LNCAP (cell line): Measurements from ENCODE around the gene FZR1.

Experiments used
- TF ChIP-seq, protein P1 (sequence below): fragments of 450-650 bp; IDR thresholded peaks from 2 replicates; pipeline ENCODE4 v1.5.1; 2017; ENCODE audit warnings: mild to moderate bottlenecking

Gene FZR1

DNA sequence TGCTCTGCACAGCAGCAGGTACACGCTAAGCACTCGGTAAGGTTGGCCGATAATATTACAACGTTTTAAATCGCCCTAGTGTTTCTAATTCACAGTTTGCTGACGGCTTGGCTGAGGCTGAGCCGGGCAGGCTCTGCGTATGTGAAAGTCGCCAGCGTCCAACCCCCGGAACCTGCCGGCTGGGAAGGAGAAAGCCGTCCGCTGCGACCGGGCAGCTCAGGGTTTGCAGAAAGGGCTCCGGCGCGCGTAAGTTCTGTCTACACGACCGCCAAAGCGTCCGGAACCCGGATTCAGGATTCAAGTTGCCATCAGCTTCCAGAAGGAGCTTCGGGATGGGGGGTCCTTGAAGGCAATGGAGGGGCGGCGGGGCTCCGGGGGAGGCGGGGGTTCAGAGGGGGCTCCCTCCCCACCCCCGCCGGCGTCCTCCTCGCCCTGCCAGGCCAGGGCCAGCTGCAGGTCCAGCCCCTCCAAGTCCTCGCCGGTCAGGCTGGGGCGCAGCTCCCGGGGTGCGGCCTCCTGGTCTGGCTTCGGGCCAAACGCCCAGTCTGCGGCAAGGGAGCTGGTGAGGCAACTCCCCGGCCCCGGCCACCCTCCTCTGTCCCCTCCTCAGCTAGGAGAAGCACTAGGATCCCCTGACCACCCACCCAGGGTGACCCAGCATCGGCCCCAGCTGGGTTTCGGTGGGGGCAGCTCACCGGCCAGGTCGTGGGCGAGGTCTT, 23.4 kb upstream of the FZR1 start:
- TF ChIP-seq, protein P1, sequence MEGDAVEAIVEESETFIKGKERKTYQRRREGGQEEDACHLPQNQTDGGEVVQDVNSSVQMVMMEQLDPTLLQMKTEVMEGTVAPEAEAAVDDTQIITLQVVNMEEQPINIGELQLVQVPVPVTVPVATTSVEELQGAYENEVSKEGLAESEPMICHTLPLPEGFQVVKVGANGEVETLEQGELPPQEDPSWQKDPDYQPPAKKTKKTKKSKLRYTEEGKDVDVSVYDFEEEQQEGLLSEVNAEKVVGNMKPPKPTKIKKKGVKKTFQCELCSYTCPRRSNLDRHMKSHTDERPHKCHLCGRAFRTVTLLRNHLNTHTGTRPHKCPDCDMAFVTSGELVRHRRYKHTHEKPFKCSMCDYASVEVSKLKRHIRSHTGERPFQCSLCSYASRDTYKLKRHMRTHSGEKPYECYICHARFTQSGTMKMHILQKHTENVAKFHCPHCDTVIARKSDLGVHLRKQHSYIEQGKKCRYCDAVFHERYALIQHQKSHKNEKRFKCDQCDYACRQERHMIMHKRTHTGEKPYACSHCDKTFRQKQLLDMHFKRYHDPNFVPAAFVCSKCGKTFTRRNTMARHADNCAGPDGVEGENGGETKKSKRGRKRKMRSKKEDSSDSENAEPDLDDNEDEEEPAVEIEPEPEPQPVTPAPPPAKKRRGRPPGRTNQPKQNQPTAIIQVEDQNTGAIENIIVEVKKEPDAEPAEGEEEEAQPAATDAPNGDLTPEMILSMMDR: no peak

DNA sequence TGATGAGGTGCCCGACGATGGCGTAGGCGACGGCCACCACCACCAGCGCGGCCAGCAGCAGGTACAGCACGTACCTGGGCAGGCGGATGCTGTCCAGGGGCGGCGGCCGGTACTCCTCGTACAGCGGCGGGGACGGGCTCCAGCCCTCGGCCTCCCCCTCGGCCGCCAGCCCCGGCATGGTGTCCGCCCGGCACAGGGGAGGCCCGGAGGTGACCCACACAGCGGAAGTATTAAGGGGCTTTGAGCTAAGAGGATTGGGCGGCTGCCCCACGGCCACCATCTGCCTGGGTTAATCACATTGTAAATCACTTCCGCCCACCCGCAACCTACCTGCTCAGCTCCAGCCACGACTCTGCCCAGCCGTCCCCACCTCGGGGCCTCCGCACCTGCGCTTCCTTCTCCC, 22.9 kb upstream of the FZR1 start, which contains the start of gene SMIM44:
Gene SMIM44 (minus strand): TSS at position 216 of the 403 bp plus-strand sequence. CDS start 38 bp downstream, at position 178.
- TF ChIP-seq, protein P1: no peak

DNA sequence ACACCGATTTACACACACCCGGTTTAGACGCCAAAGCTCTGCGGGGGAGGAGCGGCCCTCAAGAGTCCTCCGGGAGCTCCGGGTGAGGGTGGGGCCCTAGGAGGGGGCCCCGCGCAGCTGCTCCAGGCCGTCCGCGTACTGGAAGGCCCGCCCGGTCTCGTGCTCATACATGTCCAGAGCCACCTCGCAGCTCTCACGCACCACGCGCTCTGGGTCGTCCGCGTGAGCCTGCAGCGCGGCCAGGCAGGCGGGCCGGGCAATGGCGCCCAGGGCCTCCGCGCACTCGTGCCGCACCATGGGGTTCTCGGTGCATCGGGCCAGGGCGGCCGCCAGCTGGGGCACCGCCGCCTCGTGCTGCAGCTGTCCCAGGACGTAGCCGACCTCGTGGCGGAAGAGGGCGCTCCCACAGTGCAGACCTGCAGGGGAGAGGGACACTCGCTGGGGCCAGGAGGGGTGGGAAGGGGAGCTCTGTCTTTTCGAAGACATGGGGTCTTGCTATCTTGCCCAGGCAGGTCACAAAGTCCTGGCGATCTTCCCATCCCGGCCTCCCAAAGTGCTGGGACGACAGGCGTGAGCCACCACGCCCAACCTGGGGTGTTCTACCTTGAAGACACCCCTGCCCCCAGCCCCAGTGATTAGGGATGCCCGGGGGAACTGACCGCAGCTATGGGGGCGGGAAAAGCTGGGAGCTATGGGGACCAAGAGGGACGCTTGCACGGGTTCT, 14.6 kb upstream of the FZR1 start:
- TF ChIP-seq, protein P1: no peak

DNA sequence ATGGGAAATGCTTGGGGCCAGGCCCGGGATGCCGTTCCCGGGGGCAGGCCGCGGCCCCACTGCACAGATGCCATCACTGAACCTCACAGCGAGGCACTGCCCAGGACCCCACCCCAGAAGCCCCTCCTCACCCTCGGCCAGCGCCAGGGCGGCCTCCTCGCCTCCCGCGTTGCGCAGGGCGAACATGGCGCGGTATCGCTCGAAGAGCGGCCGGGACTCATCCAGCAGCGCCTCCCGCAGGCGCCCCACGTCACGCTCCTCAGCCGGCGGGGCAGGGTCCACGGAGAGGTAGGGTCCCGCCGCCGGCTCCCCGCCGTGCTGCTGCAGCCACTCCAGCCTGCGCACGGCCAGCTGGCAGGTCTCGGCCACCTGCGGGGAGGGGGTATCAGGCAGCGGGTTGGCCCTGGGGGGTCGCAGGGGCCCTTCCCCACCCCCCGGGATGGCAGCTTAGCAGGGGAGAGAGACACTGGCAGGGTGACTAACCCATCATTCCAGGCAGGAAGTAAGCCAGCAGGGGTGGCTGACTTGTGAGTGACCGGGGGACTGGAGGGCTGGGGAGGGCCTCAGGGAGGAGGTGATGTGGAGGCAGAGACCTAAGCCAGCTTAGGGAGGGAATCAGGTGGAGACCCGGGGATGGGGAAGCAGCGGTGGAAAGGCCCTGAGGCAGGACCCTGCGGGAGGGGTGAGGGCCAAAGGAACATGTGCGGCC, 13.8 kb upstream of the FZR1 start:
- TF ChIP-seq, protein P1: no peak

DNA sequence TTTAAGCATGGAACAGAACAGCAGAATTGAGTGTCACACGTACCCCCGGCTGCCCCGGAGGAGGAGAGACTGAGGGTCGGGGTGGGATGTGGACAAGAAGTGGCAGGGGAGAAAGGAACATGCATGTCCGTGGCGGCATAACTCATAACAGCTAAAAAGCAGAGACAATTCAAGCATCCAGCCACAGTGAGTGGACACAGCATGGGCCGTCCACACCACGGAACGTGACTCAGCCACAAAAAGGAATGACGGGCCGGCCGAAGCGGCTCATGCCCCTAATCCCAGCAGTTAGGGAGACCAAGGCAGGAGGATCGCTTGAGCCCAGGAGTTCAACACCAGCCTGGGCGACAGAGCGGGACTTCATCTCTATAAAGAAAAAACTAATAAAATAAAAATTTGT, 13.2 kb upstream of the FZR1 start:
- TF ChIP-seq, protein P1: no peak

DNA sequence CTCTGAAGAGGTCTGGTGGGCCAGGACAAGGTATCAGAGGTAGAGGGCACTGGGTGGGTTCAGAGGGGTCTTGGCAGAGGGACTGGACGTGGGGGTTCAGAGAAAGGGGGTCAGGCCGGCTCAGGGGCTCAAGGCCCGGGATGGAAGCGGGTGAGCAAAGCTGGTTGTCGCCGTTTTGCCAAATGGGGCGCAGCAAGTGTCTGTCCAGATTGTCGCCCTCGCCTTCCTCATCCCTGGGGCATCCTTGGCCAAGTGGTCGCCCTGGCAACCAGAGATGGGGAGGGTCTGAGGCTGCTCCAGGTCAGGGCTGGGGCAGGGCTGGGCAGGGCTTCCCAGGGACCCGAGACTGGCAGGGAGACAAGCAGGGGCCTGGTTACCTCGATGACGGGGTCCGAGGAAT, 12.5 kb upstream of the FZR1 start:
- TF ChIP-seq, protein P1: no peak

DNA sequence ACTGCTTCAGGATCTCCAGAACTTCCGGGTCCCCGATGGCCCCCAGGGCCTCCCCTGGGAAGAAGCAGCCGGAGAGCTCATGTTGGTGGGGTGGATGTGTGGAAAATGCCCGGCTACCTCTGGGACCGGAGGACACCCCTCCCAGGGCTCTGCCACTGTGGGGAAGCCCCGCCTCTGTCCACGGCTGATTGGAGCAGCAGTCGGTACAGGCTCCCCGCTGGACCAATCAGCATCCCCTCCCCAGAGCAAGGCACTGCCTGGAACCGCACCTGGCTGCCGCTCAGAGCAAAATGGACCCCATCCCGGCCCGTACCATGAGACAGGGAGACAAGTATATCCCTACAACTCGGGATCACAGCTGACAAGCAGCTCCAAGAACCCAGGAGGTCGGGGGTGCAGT, 12.1 kb upstream of the FZR1 start:
- TF ChIP-seq, protein P1: no peak
